ENCODE results near the gene PLA2G6. TPM values are rescaled to one million over a fixed set of nuclear protein-coding genes. Genes with fewer than 3 reads are reported as not detected.
A peak's percentile ranks its signal among the peaks of the same experiment; 100 is the strongest.

PLA2G6 gene
- total RNA-seq, 1 experiment from 2014 or later: 88.0 TPM

GRCh38 chr22:38218661-38219622 is 37.3 kb upstream of the PLA2G6 start:
- no peaks in the 10 kb centered on the region for H3K36me3 ChIP-seq (ENCODE audit: insufficient read depth, low read length)
- no peak overlapping the region for H3K4me3 ChIP-seq (ENCODE audit: low read length)
- H4K20me1 ChIP-seq (ENCODE audit: insufficient read depth, low read depth, low read length): no peaks in the 10 kb centered on the region
- no peak for DNase-seq
- H3K9ac ChIP-seq (ENCODE audit: low read length): no peak overlapping the region
- H3K4me1 ChIP-seq (ENCODE audit: low read length): no peaks in the 10 kb centered on the region
- no peaks in the 10 kb centered on the region for H3K27me3 ChIP-seq (ENCODE audit: low read length)
- no peak overlapping the region for H2AFZ ChIP-seq (ENCODE audit: low read length)
- no peaks in the 10 kb centered on the region for H3K79me2 ChIP-seq (ENCODE audit: low read length)
- no peak overlapping the region for H3K27ac ChIP-seq (ENCODE audit: low read length)
- H3K9me2 ChIP-seq (replicated peaks; ENCODE audit: insufficient read depth, low read length): no peaks in the 10 kb centered on the region
- H3K4me2 ChIP-seq (ENCODE audit: low read depth, low read length, poor library complexity, severe bottlenecking): no peak overlapping the region
- H3K9me3 ChIP-seq (ENCODE audit: low read length): no peaks in the 10 kb centered on the region

DNA sequence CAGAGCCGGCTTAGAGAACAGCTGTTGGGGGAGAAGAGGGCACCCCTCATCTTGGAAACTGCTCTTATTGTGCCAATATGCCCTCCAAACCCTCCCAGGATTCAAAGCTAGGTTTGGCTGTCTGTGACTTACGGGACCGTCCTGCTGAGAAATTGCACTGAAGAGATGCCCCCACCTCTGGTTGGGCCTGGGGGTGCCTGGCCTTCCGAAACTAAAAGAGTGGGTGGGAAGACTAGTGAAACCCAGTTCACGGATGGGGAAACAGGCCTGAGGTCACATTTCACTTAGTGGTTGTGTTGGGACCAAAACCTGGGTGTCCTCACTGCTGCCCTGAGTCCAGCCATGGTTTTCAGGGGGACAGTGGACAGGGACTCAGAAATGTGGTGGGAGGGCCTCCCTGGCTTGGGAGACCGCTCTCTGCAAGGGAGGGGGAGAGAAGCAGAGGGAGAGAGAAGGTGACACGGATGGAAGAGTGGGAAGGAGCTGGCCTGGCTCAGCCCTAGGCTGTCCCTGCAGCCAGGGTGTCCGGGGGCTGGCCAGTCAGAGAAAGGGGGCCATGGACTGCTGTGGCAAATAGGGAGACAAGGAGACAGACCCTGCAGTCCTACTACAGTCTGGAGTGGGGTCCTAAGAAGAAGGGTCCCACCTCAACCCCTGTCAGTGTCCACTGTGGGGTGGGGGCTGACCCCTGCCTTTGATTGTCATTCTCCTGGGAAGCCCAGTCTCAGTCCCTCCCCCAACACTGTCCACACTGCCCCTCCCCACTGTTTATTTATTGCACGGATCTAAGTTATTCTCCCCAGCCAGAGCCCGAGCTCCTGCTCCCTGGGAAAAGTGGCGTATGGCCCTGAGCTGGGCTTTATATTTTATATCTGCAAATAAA is 33.8 kb upstream of the PLA2G6 start:
- Histone ChIP-seq H3K9ac (ENCODE audit: low read length) (no peak overlapping the region), H3K4me1 (ENCODE audit: low read length) (peaks cover 5% of the 10 kb centered on the region; the same call in 1 of the 2 replicates), H3K4me2 (ENCODE audit: low read depth, low read length, poor library complexity, severe bottlenecking) (no peak overlapping the region), H2AFZ (ENCODE audit: low read length) (no peak overlapping the region), H3K4me3 (ENCODE audit: low read length) (no peak overlapping the region), H3K79me2 (ENCODE audit: low read length) (no peaks in the 10 kb centered on the region), H3K27me3 (ENCODE audit: low read length) (no peaks in the 10 kb centered on the region), H3K9me3 (ENCODE audit: low read length) (no peaks in the 10 kb centered on the region), H3K27ac (ENCODE audit: low read length) (no peak overlapping the region), H4K20me1 (ENCODE audit: insufficient read depth, low read depth, low read length) (no peaks in the 10 kb centered on the region), H3K9me2 (replicated peaks; ENCODE audit: insufficient read depth, low read length) (no peaks in the 10 kb centered on the region), H3K36me3 (ENCODE audit: insufficient read depth, low read length) (no peaks in the 10 kb centered on the region)
- DNase-seq: no peak

- H3K9ac ChIP-seq (ENCODE audit: low read length): no peak overlapping the region
- H4K20me1 ChIP-seq (ENCODE audit: insufficient read depth, low read depth, low read length): no peaks in the 10 kb centered on the region
Observed at GRCh38 chr22:38214302-38215056, 32.8 kb upstream of the PLA2G6 start.

GRCh38 chr22:38213990-38214301 is 32.3 kb upstream of the PLA2G6 start:
- Histone ChIP-seq H3K36me3 (ENCODE audit: insufficient read depth, low read length) (no peaks in the 10 kb centered on the region), H3K27ac (ENCODE audit: low read length) (no peak overlapping the region), H3K9me2 (replicated peaks; ENCODE audit: insufficient read depth, low read length) (no peaks in the 10 kb centered on the region), H3K27me3 (ENCODE audit: low read length) (no peaks in the 10 kb centered on the region), H4K20me1 (ENCODE audit: insufficient read depth, low read depth, low read length) (no peaks in the 10 kb centered on the region), H3K4me2 (ENCODE audit: low read depth, low read length, poor library complexity, severe bottlenecking) (no peak overlapping the region), H2AFZ (ENCODE audit: low read length) (no peak overlapping the region), H3K9me3 (ENCODE audit: low read length) (no peaks in the 10 kb centered on the region), H3K4me3 (ENCODE audit: low read length) (no peak overlapping the region), H3K4me1 (ENCODE audit: low read length) (peaks cover 5% of the 10 kb centered on the region; the same call in 1 of the 2 replicates), H3K9ac (ENCODE audit: low read length) (no peak overlapping the region), H3K79me2 (ENCODE audit: low read length) (no peaks in the 10 kb centered on the region)
- no peak for DNase-seq

More at GRCh38 chr22:38214302-38215056, 32.8 kb upstream of the PLA2G6 start:
- Histone ChIP-seq H3K4me3 (ENCODE audit: low read length) (no peak overlapping the region), H3K27me3 (ENCODE audit: low read length) (no peaks in the 10 kb centered on the region), H3K9me2 (replicated peaks; ENCODE audit: insufficient read depth, low read length) (no peaks in the 10 kb centered on the region), H3K27ac (ENCODE audit: low read length) (no peak overlapping the region), H3K4me2 (ENCODE audit: low read depth, low read length, poor library complexity, severe bottlenecking) (no peak overlapping the region), H3K4me1 (ENCODE audit: low read length) (peaks cover 5% of the 10 kb centered on the region; the same call in 1 of the 2 replicates), H3K79me2 (ENCODE audit: low read length) (no peaks in the 10 kb centered on the region), H3K9me3 (ENCODE audit: low read length) (no peaks in the 10 kb centered on the region), H3K36me3 (ENCODE audit: insufficient read depth, low read length) (no peaks in the 10 kb centered on the region), H2AFZ (ENCODE audit: low read length) (no peak overlapping the region)
- DNase-seq: peak; percentile 71

- DNase-seq: no peak
- no peaks in the 10 kb centered on the region for H3K36me3 ChIP-seq (ENCODE audit: insufficient read depth, low read length)
- no peaks in the 10 kb centered on the region for H3K9me3 ChIP-seq (ENCODE audit: low read length)
- no peak overlapping the region for H3K4me3 ChIP-seq (ENCODE audit: low read length)
- H3K4me2 ChIP-seq (ENCODE audit: low read depth, low read length, poor library complexity, severe bottlenecking): no peak overlapping the region
- no peak overlapping the region for H3K27ac ChIP-seq (ENCODE audit: low read length)
- H3K9ac ChIP-seq (ENCODE audit: low read length): no peak overlapping the region
- H4K20me1 ChIP-seq (ENCODE audit: insufficient read depth, low read depth, low read length): no peaks in the 10 kb centered on the region
- H3K27me3 ChIP-seq (ENCODE audit: low read length): no peaks in the 10 kb centered on the region
- peaks cover 5% of the 10 kb centered on the region; the same call in 1 of the 2 replicates for H3K4me1 ChIP-seq (ENCODE audit: low read length)
- no peaks in the 10 kb centered on the region for H3K79me2 ChIP-seq (ENCODE audit: low read length)
- no peaks in the 10 kb centered on the region for H3K9me2 ChIP-seq (replicated peaks; ENCODE audit: insufficient read depth, low read length)
- H2AFZ ChIP-seq (ENCODE audit: low read length): no peak overlapping the region
Observed at GRCh38 chr22:38213319-38213989, 31.8 kb upstream of the PLA2G6 start.

DNA sequence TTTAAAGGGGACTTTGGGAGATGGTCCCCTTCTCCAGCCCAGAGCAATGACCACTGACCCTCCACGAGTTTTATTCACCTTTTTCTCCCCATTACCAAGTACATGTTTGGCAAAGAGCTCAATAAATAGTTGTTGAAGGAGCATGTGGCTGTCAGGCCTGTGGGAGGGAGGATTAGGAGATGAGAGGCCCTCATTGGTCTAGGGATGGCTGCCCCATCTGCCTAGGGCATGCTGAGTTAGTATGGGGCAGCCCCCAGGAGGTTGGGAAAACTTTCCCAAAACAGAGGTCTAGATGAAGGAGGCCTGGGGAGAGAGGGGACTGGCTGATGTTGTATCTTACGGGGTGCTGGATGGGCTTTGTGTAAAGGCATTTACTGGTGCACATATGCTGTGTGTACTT is 30.8 kb upstream of the PLA2G6 start:
- Histone ChIP-seq H3K27me3 (ENCODE audit: low read length) (no peaks in the 10 kb centered on the region), H3K36me3 (ENCODE audit: insufficient read depth, low read length) (no peaks in the 10 kb centered on the region), H3K4me3 (ENCODE audit: low read length) (no peak overlapping the region), H3K9ac (ENCODE audit: low read length) (no peak overlapping the region), H2AFZ (ENCODE audit: low read length) (no peak overlapping the region), H3K4me1 (ENCODE audit: low read length) (peaks cover 5% of the 10 kb centered on the region; the same call in 1 of the 2 replicates), H3K9me3 (ENCODE audit: low read length) (no peaks in the 10 kb centered on the region), H3K4me2 (ENCODE audit: low read depth, low read length, poor library complexity, severe bottlenecking) (no peak overlapping the region), H3K9me2 (replicated peaks; ENCODE audit: insufficient read depth, low read length) (no peaks in the 10 kb centered on the region), H4K20me1 (ENCODE audit: insufficient read depth, low read depth, low read length) (no peaks in the 10 kb centered on the region), H3K79me2 (ENCODE audit: low read length) (no peaks in the 10 kb centered on the region), H3K27ac (ENCODE audit: low read length) (no peak overlapping the region)
- DNase-seq: no peak

DNA sequence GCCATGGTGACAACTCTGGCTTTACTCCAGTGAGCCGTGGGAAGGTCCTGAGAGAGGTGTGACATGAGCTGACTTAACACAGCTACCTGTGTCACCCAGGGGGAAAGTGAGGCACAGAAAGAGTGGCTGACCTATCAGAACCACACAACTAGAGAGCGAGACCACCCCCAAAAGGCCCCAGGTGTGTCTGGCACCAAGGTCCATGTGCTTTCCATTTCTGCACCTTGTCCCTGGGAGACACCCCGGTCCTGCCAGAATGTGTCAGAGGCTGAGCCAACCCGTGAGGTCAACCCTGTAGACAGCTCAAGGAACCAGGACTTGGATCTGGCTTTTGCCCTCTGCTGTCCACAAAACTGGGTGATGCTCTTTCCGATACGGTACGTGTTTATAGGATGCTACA is 29.9 kb upstream of the PLA2G6 start:
- no peak overlapping the region for H3K9ac ChIP-seq (ENCODE audit: low read length)
- no peak for DNase-seq
- peaks cover 5% of the 10 kb centered on the region; the same call in 1 of the 2 replicates for H3K4me1 ChIP-seq (ENCODE audit: low read length)
- no peaks in the 10 kb centered on the region for H4K20me1 ChIP-seq (ENCODE audit: insufficient read depth, low read depth, low read length)
- H3K27ac ChIP-seq (ENCODE audit: low read length): no peak overlapping the region
- no peaks in the 10 kb centered on the region for H3K27me3 ChIP-seq (ENCODE audit: low read length)
- H3K36me3 ChIP-seq (ENCODE audit: insufficient read depth, low read length): no peaks in the 10 kb centered on the region
- no peak overlapping the region for H3K4me2 ChIP-seq (ENCODE audit: low read depth, low read length, poor library complexity, severe bottlenecking)
- no peak overlapping the region for H3K4me3 ChIP-seq (ENCODE audit: low read length)
- no peak overlapping the region for H2AFZ ChIP-seq (ENCODE audit: low read length)
- no peaks in the 10 kb centered on the region for H3K79me2 ChIP-seq (ENCODE audit: low read length)
- H3K9me2 ChIP-seq (replicated peaks; ENCODE audit: insufficient read depth, low read length): no peaks in the 10 kb centered on the region
- H3K9me3 ChIP-seq (ENCODE audit: low read length): no peaks in the 10 kb centered on the region

Measured in Karpas-422 (cell line).